MV-4-11 (cell line): Measurements from ENCODE around the gene PIR.

Experiments
- DNase-seq: peaks from one replicate; lab custom pipeline; 2025; lab: John Stamatoyannopoulos, UW

PIR gene

GRCh38 chrX:15418041-15418706 lies 75.0 kb downstream of the PIR start:
- DNase-seq, result no peak

- peak; percentile 69 for DNase-seq
Measured at GRCh38 chrX:15416133-15416993, 76.8 kb downstream of the PIR start.

- no peak for DNase-seq
Measured at GRCh38 chrX:15413101-15413500, 80.0 kb downstream of the PIR start.

GRCh38 chrX:15410947-15411346 lies 82.2 kb downstream of the PIR start:
- DNase-seq, result no peak

GRCh38 chrX:15410430-15410829 lies 82.7 kb downstream of the PIR start:
- no peak for DNase-seq

- DNase-seq, result no peak
Measured at GRCh38 chrX:15405846-15406245, 87.3 kb downstream of the PIR start.

GRCh38 chrX:15404401-15405096 lies 88.6 kb downstream of the PIR start:
- DNase-seq, result no peak

- DNase-seq, result no peak
Measured at GRCh38 chrX:15401378-15401777, 91.8 kb downstream of the PIR start.

GRCh38 chrX:15399962-15400391 lies 93.2 kb downstream of the PIR start:
- no peak for DNase-seq

GRCh38 chrX:15398874-15399273 lies 94.3 kb downstream of the PIR start:
- no peak for DNase-seq

- no peak for DNase-seq
Measured at GRCh38 chrX:15395789-15396188, 97.3 kb downstream of the PIR start.

GRCh38 chrX:15391850-15392249 lies 101.3 kb downstream of the PIR start:
- no peak for DNase-seq

- no peak for DNase-seq
Measured at GRCh38 chrX:15384304-15384703, 108.8 kb downstream of the PIR start, which contains the start of gene VEGFD. VEGFD (minus strand) TSS chrX:15384413; CDS start chrX:15383946, 467 bp downstream.

GRCh38 chrX:15382813-15383212 lies 110.3 kb downstream of the PIR start:
- DNase-seq, result no peak

GRCh38 chrX:15376956-15377355 lies 116.2 kb downstream of the PIR start:
- no peak for DNase-seq

GRCh38 chrX:15373976-15374375 lies 119.2 kb downstream of the PIR start:
- DNase-seq, result no peak

GRCh38 chrX:15366506-15367352 lies 126.4 kb downstream of the PIR start:
- peak; percentile 60 for DNase-seq

- DNase-seq, result no peak
Measured at GRCh38 chrX:15359701-15360100, 133.4 kb downstream of the PIR start.

- DNase-seq, result no peak
Measured at GRCh38 chrX:15358533-15358932, 134.6 kb downstream of the PIR start.

GRCh38 chrX:15356444-15356843 lies 136.7 kb downstream of the PIR start:
- peak; percentile 43 for DNase-seq

- peak; percentile 9 for DNase-seq
Measured at GRCh38 chrX:15350329-15350996, 142.7 kb downstream of the PIR start.
